SK-N-SH treated with all-trans-retinoic acid at 6 μM for 48 hours (cell line): Measurements from ENCODE around the gene CDH4.

Experiments used
- ATAC-seq: fragments of 200-7000 bp; cut with Tn5 transposase; 3 replicates; pipeline ENCODE4 v1.9.1; 2020; ENCODE audit warnings: mild to moderate bottlenecking, moderate library complexity
- ARNTL ChIP-seq: fragments of 450-650 bp; formaldehyde crosslinking; IDR thresholded peaks from 2 replicates; pipeline ENCODE4 v1.5.0; 2020; ENCODE audit warnings: low read depth, mild to moderate bottlenecking, moderate library complexity, borderline replicate concordance
- BACH2 ChIP-seq: fragments of 250-450 bp; sonication (Bioruptor Pico); IDR thresholded peaks from 2 replicates; pipeline ENCODE4 v1.9.0; 2021; ENCODE audit warnings: mild to moderate bottlenecking, borderline replicate concordance
- CREB5 ChIP-seq: fragments of 250-450 bp; sonication (Bioruptor Pico); IDR thresholded peaks from 2 replicates; pipeline ENCODE4 v1.5.1; 2020; ENCODE audit warnings: low read depth, mild to moderate bottlenecking, moderate library complexity
- CSDC2 ChIP-seq: fragments of 250-450 bp; sonication (Bioruptor Pico); IDR thresholded peaks from 2 replicates; pipeline ENCODE4 v1.5.0; 2020; ENCODE audit warnings: mild to moderate bottlenecking, moderate library complexity
- ESRRG ChIP-seq: fragments of 250-450 bp; sonication (Bioruptor Pico); IDR thresholded peaks from 2 replicates; pipeline ENCODE4 v1.6.1; 2021; ENCODE audit warnings: mild to moderate bottlenecking
- GLIS3 ChIP-seq: fragments of 250-450 bp; sonication (Bioruptor Pico); IDR thresholded peaks from 2 replicates; pipeline ENCODE4 v1.5.0; 2020; ENCODE audit warnings: mild to moderate bottlenecking, moderate library complexity
- ISL1 ChIP-seq: fragments of 250-450 bp; sonication (Bioruptor Pico); IDR thresholded peaks from 2 replicates; pipeline ENCODE4 v2.1.2; 2022; ENCODE audit warnings: mild to moderate bottlenecking, moderate library complexity
- OSR1 ChIP-seq: fragments of 250-450 bp; sonication (Bioruptor Pico); IDR thresholded peaks from 2 replicates; pipeline ENCODE4 v1.8.0; 2022; ENCODE audit warnings: moderate library complexity, mild to moderate bottlenecking, inconsistent platforms
- PATZ1 ChIP-seq: fragments of 250-450 bp; sonication (Bioruptor Pico); IDR thresholded peaks from 2 replicates; pipeline ENCODE4 v1.8.0; 2020; ENCODE audit warnings: mild to moderate bottlenecking, moderate library complexity, borderline replicate concordance
- PPARA ChIP-seq: fragments of 250-450 bp; sonication (Bioruptor Pico); IDR thresholded peaks from 2 replicates; pipeline ENCODE4 v1.5.0; 2020; ENCODE audit warnings: mild to moderate bottlenecking, borderline replicate concordance
- RARB ChIP-seq: fragments of 250-450 bp; sonication (Bioruptor Pico); IDR thresholded peaks from 2 replicates; pipeline ENCODE4 v1.8.0; 2021; ENCODE audit warnings: mild to moderate bottlenecking, moderate library complexity
- SNAI2 ChIP-seq: fragments of 250-450 bp; sonication (Bioruptor Pico); IDR thresholded peaks from 2 replicates; pipeline ENCODE4 v1.5.0; 2020; ENCODE audit warnings: mild to moderate bottlenecking, moderate library complexity
- TCF4 ChIP-seq: fragments of 250-450 bp; sonication (Bioruptor Pico); IDR thresholded peaks from 2 replicates; pipeline ENCODE4 v1.8.0; 2021; ENCODE audit warnings: mild to moderate bottlenecking, moderate library complexity, borderline replicate concordance
- TOX ChIP-seq: fragments of 250-450 bp; sonication (Bioruptor Pico); IDR thresholded peaks from 2 replicates; pipeline ENCODE4 v1.8.0; 2021; ENCODE audit warnings: mild to moderate bottlenecking, moderate library complexity, borderline replicate concordance
- TSHZ2 ChIP-seq: fragments of 250-450 bp; sonication (Bioruptor Pico); IDR thresholded peaks from 2 replicates; pipeline ENCODE4 v1.5.0; 2020; ENCODE audit warnings: mild to moderate bottlenecking, moderate library complexity
- ZC3H10 ChIP-seq: fragments of 250-450 bp; sonication (Bioruptor Pico); IDR thresholded peaks from 2 replicates; pipeline ENCODE4 v1.5.1; 2021; ENCODE audit warnings: mild to moderate bottlenecking, moderate library complexity
- ZFP3 ChIP-seq: fragments of 250-450 bp; sonication (Bioruptor Pico); IDR thresholded peaks from 2 replicates; pipeline ENCODE4 v1.5.0; 2020; ENCODE audit warnings: mild to moderate bottlenecking, moderate library complexity
- ZFP30 ChIP-seq: fragments of 450-650 bp; formaldehyde crosslinking; IDR thresholded peaks from 2 replicates; pipeline ENCODE4 v1.5.0; 2022; ENCODE audit warnings: mild to moderate bottlenecking, moderate library complexity
- ZNF565 ChIP-seq: fragments of 450-650 bp; formaldehyde crosslinking; conservative IDR thresholded peaks from 2 replicates; pipeline ENCODE4 v1.5.0; 2020; ENCODE audit warnings: low read depth, mild to moderate bottlenecking, moderate library complexity
- ZNF70 ChIP-seq: fragments of 450-650 bp; formaldehyde crosslinking; IDR thresholded peaks from 2 replicates; pipeline ENCODE4 v1.5.0; 2020; ENCODE audit warnings: mild to moderate bottlenecking, moderate library complexity
- ZNF8 ChIP-seq: fragments of 450-650 bp; formaldehyde crosslinking; IDR thresholded peaks from 2 replicates; pipeline ENCODE4 v1.5.0; 2020; ENCODE audit warnings: mild to moderate bottlenecking, moderate library complexity
- TF ChIP-seq, protein P1 (sequence below): fragments of 250-450 bp; sonication (Bioruptor Pico); IDR thresholded peaks from 2 replicates; pipeline ENCODE4 v1.5.1; 2021; ENCODE audit warnings: mild to moderate bottlenecking, moderate library complexity

The CDH4 gene

GRCh38 chr20:61960836-61961235, 708.8 kb downstream of the CDH4 start:
- no peak for TF ChIP-seq ZC3H10
- no peak for TF ChIP-seq TOX (CRISPR knock-in tag)
- no peak for TF ChIP-seq CSDC2 (CRISPR knock-in tag)
- no peak for TF ChIP-seq GLIS3
- TF ChIP-seq ZNF70 = no peak
- TF ChIP-seq ESRRG (CRISPR knock-in tag) = no peak
- TF ChIP-seq PATZ1 (CRISPR knock-in tag) = no peak
- TF ChIP-seq SNAI2 (CRISPR knock-in tag) = no peak
- no peak for TF ChIP-seq ISL1 (CRISPR knock-in tag)
- TF ChIP-seq TSHZ2 (CRISPR knock-in tag) = no peak
- no peak for TF ChIP-seq RARB (CRISPR knock-in tag)
- TF ChIP-seq, protein P1, sequence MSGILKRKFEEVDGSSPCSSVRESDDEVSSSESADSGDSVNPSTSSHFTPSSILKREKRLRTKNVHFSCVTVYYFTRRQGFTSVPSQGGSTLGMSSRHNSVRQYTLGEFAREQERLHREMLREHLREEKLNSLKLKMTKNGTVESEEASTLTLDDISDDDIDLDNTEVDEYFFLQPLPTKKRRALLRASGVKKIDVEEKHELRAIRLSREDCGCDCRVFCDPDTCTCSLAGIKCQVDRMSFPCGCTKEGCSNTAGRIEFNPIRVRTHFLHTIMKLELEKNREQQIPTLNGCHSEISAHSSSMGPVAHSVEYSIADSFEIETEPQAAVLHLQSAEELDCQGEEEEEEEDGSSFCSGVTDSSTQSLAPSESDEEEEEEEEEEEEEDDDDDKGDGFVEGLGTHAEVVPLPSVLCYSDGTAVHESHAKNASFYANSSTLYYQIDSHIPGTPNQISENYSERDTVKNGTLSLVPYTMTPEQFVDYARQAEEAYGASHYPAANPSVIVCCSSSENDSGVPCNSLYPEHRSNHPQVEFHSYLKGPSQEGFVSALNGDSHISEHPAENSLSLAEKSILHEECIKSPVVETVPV (CRISPR knock-in tag) = no peak
- TF ChIP-seq OSR1 (CRISPR knock-in tag) = no peak
- no peak for TF ChIP-seq ZFP30 (CRISPR knock-in tag)
- no peak for TF ChIP-seq BACH2 (CRISPR knock-in tag)
- TF ChIP-seq CREB5 (CRISPR knock-in tag) = no peak
- no peak for ATAC-seq

DNA sequence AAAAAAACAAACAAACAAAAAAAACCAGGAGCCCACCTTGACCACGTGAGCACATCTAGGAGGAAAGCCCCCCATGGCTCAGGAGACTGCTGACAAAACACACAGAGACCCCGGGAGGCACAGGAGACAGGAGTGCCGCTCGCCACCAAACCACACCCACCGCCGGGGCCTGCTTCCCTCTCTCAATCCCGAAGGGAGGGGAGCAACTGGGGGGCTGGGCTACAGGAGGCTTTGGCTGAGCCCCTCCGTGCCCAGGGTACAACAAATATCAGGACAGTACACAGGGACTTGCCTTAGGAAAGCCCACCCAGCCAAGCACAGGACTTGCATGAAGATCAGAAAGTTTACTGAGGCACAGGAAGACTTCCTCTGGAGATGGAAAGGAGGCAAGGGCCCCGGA, 711.1 kb downstream of the CDH4 start:
- ATAC-seq = no peak
- TF ChIP-seq ZNF70 (no peak), GLIS3 (no peak)

DNA sequence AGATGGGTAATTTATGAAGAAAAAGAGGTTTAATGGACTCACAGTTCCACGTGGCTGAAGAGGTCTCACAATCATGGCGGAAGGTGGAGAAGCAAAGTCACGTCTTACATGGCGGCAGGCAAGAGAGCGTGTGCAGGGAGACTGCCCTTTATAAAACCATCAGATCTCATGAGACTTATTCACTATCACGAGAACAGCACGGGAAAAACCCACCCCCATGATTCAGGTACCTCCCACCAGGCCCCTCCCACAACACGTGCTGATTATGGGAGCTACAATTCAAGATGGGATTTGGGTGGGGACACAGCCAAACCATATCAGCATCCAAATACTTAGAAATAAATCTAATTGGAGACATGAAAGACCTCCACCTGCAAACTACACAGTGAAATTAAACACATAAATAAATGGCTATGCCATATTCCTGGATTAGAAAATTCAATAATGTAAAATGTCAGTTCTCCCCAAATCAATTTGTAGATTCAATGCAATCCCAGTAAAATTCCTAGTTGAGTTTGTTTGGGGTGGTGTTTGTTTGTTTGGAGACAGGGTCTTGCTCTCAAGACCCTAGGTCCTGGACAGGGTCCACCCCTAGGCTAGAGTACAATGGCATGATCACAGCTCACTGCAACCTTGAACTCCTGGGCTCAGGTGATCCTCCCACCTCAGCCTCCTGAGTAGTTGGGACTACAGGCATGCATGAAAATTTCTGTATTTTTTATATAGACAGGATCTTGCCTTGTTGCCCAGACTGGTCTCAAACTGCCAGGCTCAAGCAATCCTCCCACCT, 712.0 kb downstream of the CDH4 start:
- TF ChIP-seq ZFP3 (CRISPR knock-in tag) (no peak), CREB5 (CRISPR knock-in tag) (no peak), ISL1 (CRISPR knock-in tag) (no peak), TCF4 (no peak), ESRRG (CRISPR knock-in tag) (no peak), OSR1 (CRISPR knock-in tag) (no peak), ZC3H10 (no peak), ZNF70 (no peak), ARNTL (CRISPR knock-in tag) (no peak), ZNF8 (CRISPR knock-in tag) (no peak), GLIS3 (no peak), PPARA (CRISPR knock-in tag) (no peak), BACH2 (CRISPR knock-in tag) (no peak), ZNF565 (CRISPR knock-in tag) (no peak), TSHZ2 (CRISPR knock-in tag) (no peak)
- TF ChIP-seq, protein P1 (CRISPR knock-in tag) = no peak
- ATAC-seq = no peak
